ENCODE results near the gene GMPS.
"Not testable (repeated sequence)": the region's sequence is repeated elsewhere in the genome, so short reads cannot be mapped to it uniquely, and the experiment has no call there.

GMPS gene

GRCh38 chr3:155884292-155884691 is 13.8 kb downstream of the GMPS start:
- H3K27me3 ChIP-seq (replicated peaks; ENCODE audit: control insufficient read depth, insufficient read depth, low read length): no peaks in the 10 kb centered on the region
- no peaks in the 10 kb centered on the region for H3K36me3 ChIP-seq (ENCODE audit: control insufficient read depth, insufficient read depth, low read length)
- TF ChIP-seq, protein P1, sequence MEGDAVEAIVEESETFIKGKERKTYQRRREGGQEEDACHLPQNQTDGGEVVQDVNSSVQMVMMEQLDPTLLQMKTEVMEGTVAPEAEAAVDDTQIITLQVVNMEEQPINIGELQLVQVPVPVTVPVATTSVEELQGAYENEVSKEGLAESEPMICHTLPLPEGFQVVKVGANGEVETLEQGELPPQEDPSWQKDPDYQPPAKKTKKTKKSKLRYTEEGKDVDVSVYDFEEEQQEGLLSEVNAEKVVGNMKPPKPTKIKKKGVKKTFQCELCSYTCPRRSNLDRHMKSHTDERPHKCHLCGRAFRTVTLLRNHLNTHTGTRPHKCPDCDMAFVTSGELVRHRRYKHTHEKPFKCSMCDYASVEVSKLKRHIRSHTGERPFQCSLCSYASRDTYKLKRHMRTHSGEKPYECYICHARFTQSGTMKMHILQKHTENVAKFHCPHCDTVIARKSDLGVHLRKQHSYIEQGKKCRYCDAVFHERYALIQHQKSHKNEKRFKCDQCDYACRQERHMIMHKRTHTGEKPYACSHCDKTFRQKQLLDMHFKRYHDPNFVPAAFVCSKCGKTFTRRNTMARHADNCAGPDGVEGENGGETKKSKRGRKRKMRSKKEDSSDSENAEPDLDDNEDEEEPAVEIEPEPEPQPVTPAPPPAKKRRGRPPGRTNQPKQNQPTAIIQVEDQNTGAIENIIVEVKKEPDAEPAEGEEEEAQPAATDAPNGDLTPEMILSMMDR (IDR thresholded peaks at IDR 0.05; ENCODE audit: insufficient read depth, low read length, poor library complexity, severe bottlenecking): no peak
- DNase-seq (ENCODE audit: extremely low read depth, insufficient read length): no peak
- no peak overlapping the region for H3K4me3 ChIP-seq (replicated peaks; ENCODE audit: low read depth, low read length)

DNA sequence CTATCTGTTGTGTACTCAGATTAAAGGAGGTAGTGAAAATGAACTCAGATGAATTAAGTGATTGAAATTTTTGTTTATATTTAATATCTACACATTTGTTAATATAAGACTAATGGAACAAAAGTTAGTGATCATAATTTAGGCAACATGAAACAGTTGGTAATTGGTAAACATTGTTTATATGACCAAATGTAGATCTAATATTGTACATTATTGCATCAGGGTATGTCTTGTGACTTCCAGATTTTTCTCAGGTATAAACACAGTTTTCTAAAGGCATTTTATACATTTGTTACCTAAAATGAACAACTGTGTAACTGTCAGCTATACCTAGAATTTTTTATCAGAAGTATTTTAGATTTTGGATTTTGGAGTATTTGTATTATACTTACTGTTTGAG is 14.8 kb downstream of the GMPS start:
- H3K36me3 ChIP-seq (ENCODE audit: control insufficient read depth, insufficient read depth, low read length): no peaks in the 10 kb centered on the region
- H3K4me3 ChIP-seq (replicated peaks; ENCODE audit: low read depth, low read length): no peak overlapping the region
- TF ChIP-seq, protein P1 (IDR thresholded peaks at IDR 0.05; ENCODE audit: insufficient read depth, low read length, poor library complexity, severe bottlenecking): no peak
- DNase-seq (ENCODE audit: extremely low read depth, insufficient read length): no peak
- no peaks in the 10 kb centered on the region for H3K27me3 ChIP-seq (replicated peaks; ENCODE audit: control insufficient read depth, insufficient read depth, low read length)

- DNase-seq (ENCODE audit: extremely low read depth, insufficient read length); H3K4me3 ChIP-seq (replicated peaks; ENCODE audit: low read depth, low read length); H3K27me3 ChIP-seq (replicated peaks; ENCODE audit: control insufficient read depth, insufficient read depth, low read length); H3K36me3 ChIP-seq (ENCODE audit: control insufficient read depth, insufficient read depth, low read length): not testable (repeated sequence)
These were observed 15.9 kb downstream of the GMPS start for GRCh38 chr3:155886348-155886747.

GRCh38 chr3:155886915-155887314 is 16.5 kb downstream of the GMPS start:
- DNase-seq (ENCODE audit: extremely low read depth, insufficient read length): no peak
- H3K4me3 ChIP-seq (replicated peaks; ENCODE audit: low read depth, low read length): no peak overlapping the region
- H3K36me3 ChIP-seq (ENCODE audit: control insufficient read depth, insufficient read depth, low read length): no peaks in the 10 kb centered on the region
- TF ChIP-seq, protein P1 (IDR thresholded peaks at IDR 0.05; ENCODE audit: insufficient read depth, low read length, poor library complexity, severe bottlenecking): no peak
- H3K27me3 ChIP-seq (replicated peaks; ENCODE audit: control insufficient read depth, insufficient read depth, low read length): no peaks in the 10 kb centered on the region

- TF ChIP-seq, protein P1 (IDR thresholded peaks at IDR 0.05; ENCODE audit: insufficient read depth, low read length, poor library complexity, severe bottlenecking): no peak
- DNase-seq (ENCODE audit: extremely low read depth, insufficient read length): no peak
- H3K36me3 ChIP-seq (ENCODE audit: control insufficient read depth, insufficient read depth, low read length): no peaks in the 10 kb centered on the region
- H3K27me3 ChIP-seq (replicated peaks; ENCODE audit: control insufficient read depth, insufficient read depth, low read length): no peaks in the 10 kb centered on the region
- no peak overlapping the region for H3K4me3 ChIP-seq (replicated peaks; ENCODE audit: low read depth, low read length)
These were observed 18.8 kb downstream of the GMPS start for GRCh38 chr3:155889212-155889611.

GRCh38 chr3:155889952-155890351 is 19.5 kb downstream of the GMPS start:
- Histone ChIP-seq H3K36me3 (ENCODE audit: control insufficient read depth, insufficient read depth, low read length) (no peaks in the 10 kb centered on the region), H3K4me3 (replicated peaks; ENCODE audit: low read depth, low read length) (no peak overlapping the region), H3K27me3 (replicated peaks; ENCODE audit: control insufficient read depth, insufficient read depth, low read length) (no peaks in the 10 kb centered on the region)
- no peak for DNase-seq (ENCODE audit: extremely low read depth, insufficient read length)
- TF ChIP-seq, protein P1 (IDR thresholded peaks at IDR 0.05; ENCODE audit: insufficient read depth, low read length, poor library complexity, severe bottlenecking): no peak
